AG20443 (cell line): ENCODE results near the gene FYTTD1.

ENCODE experiments used
- DNase-seq: peaks from one replicate; pipeline ENCODE4 v3.0.0; 2012; ENCODE audit warnings: low spot score, mixed read lengths

The FYTTD1 gene

GRCh38 chr3:197833930-197834715, 84.4 kb downstream of the FYTTD1 start:
- no peak for DNase-seq

DNA sequence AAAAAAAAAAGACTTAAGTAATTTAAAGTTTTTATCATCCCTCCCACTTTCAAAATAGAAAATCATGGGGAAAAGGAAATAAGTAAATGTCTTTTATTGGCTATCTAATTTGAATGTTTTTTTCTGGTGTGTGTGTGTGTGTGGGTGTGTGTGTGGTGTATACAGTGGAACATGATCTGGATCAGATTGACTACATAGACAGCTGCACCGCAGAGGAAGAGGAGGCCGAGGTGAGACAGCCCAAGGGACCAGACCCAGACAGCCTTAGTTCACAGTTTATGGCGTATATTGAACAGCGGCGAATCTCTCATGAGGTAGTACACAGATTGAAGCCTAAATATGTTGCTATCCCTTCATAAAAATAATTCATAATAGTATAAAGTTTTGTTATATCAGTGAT, 85.8 kb downstream of the FYTTD1 start:
- no peak for DNase-seq

DNA sequence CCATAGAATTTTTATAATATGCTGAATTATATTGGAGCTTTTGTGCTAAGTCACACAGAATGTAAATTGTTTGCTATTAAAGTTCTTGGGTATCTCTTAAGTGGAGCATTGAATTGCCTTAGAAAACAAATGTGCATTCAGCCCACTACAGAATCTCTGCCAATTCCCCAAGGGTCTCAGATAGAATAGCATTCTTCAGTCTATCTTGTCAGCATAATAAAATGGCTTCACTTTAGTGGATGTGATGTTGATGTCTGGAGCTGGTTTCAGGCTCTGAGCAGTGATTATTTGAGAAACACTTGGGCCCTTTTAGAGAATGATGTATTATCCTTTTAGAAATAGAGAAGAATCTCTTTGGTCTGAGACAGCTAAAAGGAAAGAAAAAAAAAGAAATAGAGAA, 86.6 kb downstream of the FYTTD1 start:
- DNase-seq, result no peak
